Right lobe of liver (tissue), 6 donors: ENCODE data around the gene CERS6. TPM values are rescaled to one million over a fixed set of nuclear protein-coding genes. Genes with fewer than 3 reads are reported as not detected.

Source experiments
- ATAC-seq, 4 donors: fragments of 200-7000 bp; cut with Tn5 transposase; one replicate each; pipeline ENCODE4 v1.9.1; 2020; ENCODE audit warnings: mild to moderate bottlenecking in 4 of 4, moderate library complexity in 4 of 4
- DNase-seq, 3 donors: peaks; one replicate each; pipeline ENCODE4 v3.0.0-alpha.2; 2020
- H3K27ac ChIP-seq, 3 donors: fragments of 200-600 bp; one replicate each; pipeline ENCODE4 v1.8.0; 2022
- H3K27me3 ChIP-seq, 2 donors: fragments of 200-600 bp; one replicate each; pipeline ENCODE4 v1.8.0; 2022
- H3K36me3 ChIP-seq, 4 donors: fragments of 200-600 bp; sonication (generic) in 1 of 4; one replicate each; pipeline versions ENCODE4 v1.5.1 to v1.8.0; 2017 to 2022; ENCODE audit warnings: control low read depth in 1 of 4
- H3K4me1 ChIP-seq, 4 donors: fragments of 200-600 bp; sonication (generic) in 1 of 4; one replicate each; pipeline versions ENCODE4 v1.5.1 to v1.8.0; 2017 to 2022; ENCODE audit warnings: control low read depth in 1 of 4
- H3K4me3 ChIP-seq, 3 donors: fragments of 200-600 bp; one replicate each; pipeline ENCODE4 v1.8.0; 2022
- H3K9me3 ChIP-seq, 4 donors: fragments of 200-600 bp; sonication (generic) in 1 of 4; one replicate each; pipeline versions ENCODE4 v1.5.1 to v1.8.0; 2017 to 2022; ENCODE audit warnings: control low read depth in 1 of 4
- CTCF ChIP-seq, 4 donors: fragments of 200-600 bp in 3 of 4; fragments of 450-650 bp in 1 of 4; IDR thresholded peaks; one replicate each; pipeline versions ENCODE4 v1.5.1 to v1.8.0; 2016 to 2022; ENCODE audit warnings: antibody characterized with exemption in 4 of 4, mild to moderate bottlenecking in 2 of 4
- POLR2A ChIP-seq: fragments of 450-650 bp; IDR thresholded peaks from one replicate; pipeline ENCODE4 v1.6.1; 2017; ENCODE audit warnings: antibody characterized with exemption, mild to moderate bottlenecking
- WGBS: methylation state at CpG from one replicate; pipeline ENCODE4 v1.1.6; 2018; ENCODE audit warnings: low coverage, low lambda C conversion rate; ENCODE audit not compliant: insufficient coverage; ENCODE audit errors: missing lambda C conversion rate; 5-methylcytosine and 5-hydroxymethylcytosine counted together
- intact Hi-C, 2 donors: fragments of 100-400 bp; cut with DNase I; formaldehyde crosslinking; loops; one replicate each; pipeline versions ENCODE4 v1.11.2 to v1.14.1; 2022
- total RNA-seq, 6 experiments: library from RNA; depleted of rRNA in 2 of 6; stranded (reverse); fragments of >200 nt in 2 of 6; fragmentation: NEBNext Ultra II Directional in 3 of 6; extraction: Animal tissue kit (Norgen Biotek cat#: 25700) in 3 of 6; gene quantifications; one replicate each; pipeline versions ENCODE4 v1.1.0 to v1.2.4, GENCODE V29; 2016 to 2023
- donor health status: DM: no; HTN: yes; CAD: no.
- donor health status: DM: no; HTN: no; CAD: no.
- donor health status: DM: no; HTN: no; CAD: no.
- donor health status: DM: no; HTN: yes; CAD: no.
- donor health status: DM: no; HTN: yes; CAD: no.

CERS6 gene
- total RNA-seq, 6 experiments from 2014 or later = 10.4 to 30.1 (median 15.6) TPM

GRCh38 chr2:168694173-168694572 is 238.1 kb downstream of the CERS6 start:
- Histone ChIP-seq H3K4me1 (peaks cover 0 to 5% (median 0%) of the 10 kb centered on the region in 4 donors), H3K27me3 (no peaks in the 10 kb centered on the region), H3K4me3 (no peak overlapping the region), H3K9me3 (no peaks in the 10 kb centered on the region), H3K36me3 (peaks cover 0 to 2% (median 0%) of the 10 kb centered on the region in 4 donors), H3K27ac (no peak overlapping the region)
- no peak for DNase-seq
- WGBS = 61% methylated on average over 3 of the region's 3 CpGs
- intact Hi-C loops = no loop called here
- TF ChIP-seq CTCF (IDR thresholded peaks at IDR 0.05) (no peak), POLR2A (no peak)
- ATAC-seq = no peak

- 96% methylated on average over 6 of the region's 6 CpGs for WGBS
- no peaks in the 10 kb centered on the region for H3K27me3 ChIP-seq
- TF ChIP-seq CTCF (IDR thresholded peaks at IDR 0.05) = no peak
- no peak for TF ChIP-seq POLR2A
These were observed 238.8 kb downstream of the CERS6 start for GRCh38 chr2:168694866-168695265.

GRCh38 chr2:168697668-168698121 is 241.6 kb downstream of the CERS6 start:
- TF ChIP-seq POLR2A (no peak), CTCF (IDR thresholded peaks at IDR 0.05) (no peak)
- Histone ChIP-seq H3K27ac (no peak overlapping the region), H3K4me3 (no peak overlapping the region), H3K27me3 (no peaks in the 10 kb centered on the region), H3K4me1 (peaks cover 0 to 5% (median 2%) of the 10 kb centered on the region in 4 donors), H3K36me3 (peaks cover 0 to 2% (median 0%) of the 10 kb centered on the region in 4 donors), H3K9me3 (no peaks in the 10 kb centered on the region)
- intact Hi-C loops = no loop called here
- no peak for DNase-seq
- 80% methylated on average over 1 of the region's 3 CpGs for WGBS
- no peak for ATAC-seq

More at GRCh38 chr2:168694866-168695265, 238.8 kb downstream of the CERS6 start:
- Histone ChIP-seq H3K4me1 (peaks cover 0 to 5% (median 0%) of the 10 kb centered on the region in 4 donors), H3K36me3 (peaks cover 0 to 2% (median 0%) of the 10 kb centered on the region in 4 donors), H3K9me3 (no peaks in the 10 kb centered on the region), H3K4me3 (no peak overlapping the region), H3K27ac (no peak overlapping the region)
- intact Hi-C loops = no loop called here
- ATAC-seq = no peak
- no peak for DNase-seq

- no peak for DNase-seq
- H3K36me3 ChIP-seq = peaks cover 0 to 2% (median 0%) of the 10 kb centered on the region in 4 donors
- peaks cover 0 to 5% (median 2%) of the 10 kb centered on the region in 4 donors for H3K4me1 ChIP-seq
- H3K4me3 ChIP-seq = no peak overlapping the region
- no peak for ATAC-seq
- 82% methylated on average over 2 of the region's 4 CpGs for WGBS
- no peaks in the 10 kb centered on the region for H3K9me3 ChIP-seq
- no peak for TF ChIP-seq POLR2A
- intact Hi-C loops = no loop called here
- no peaks in the 10 kb centered on the region for H3K27me3 ChIP-seq
- no peak overlapping the region for H3K27ac ChIP-seq
These were observed 242.9 kb downstream of the CERS6 start for GRCh38 chr2:168698969-168699368.

- DNase-seq = peak; percentile 89 to 97 (median 94)
- WGBS = 57% methylated on average over 8 of the region's 8 CpGs
- Histone ChIP-seq H3K27ac (no peak overlapping the region), H3K9me3 (no peaks in the 10 kb centered on the region), H3K4me1 (peaks cover 0 to 5% (median 0%) of the 10 kb centered on the region in 4 donors), H3K36me3 (peaks cover 0 to 2% (median 0%) of the 10 kb centered on the region in 4 donors), H3K4me3 (no peak overlapping the region), H3K27me3 (no peaks in the 10 kb centered on the region)
- intact Hi-C loops = no loop called here
- no peak for TF ChIP-seq POLR2A
- no peak for TF ChIP-seq CTCF (IDR thresholded peaks at IDR 0.05)
- peak; percentile 91 to 99 (median 96) for ATAC-seq
These were observed 243.9 kb downstream of the CERS6 start for GRCh38 chr2:168699844-168700417.
